ENCODE data around the gene ASPG. TPM values are rescaled to one million over a fixed set of nuclear protein-coding genes. Genes with fewer than 3 reads are reported as not detected.

The ASPG gene
- total and polyA plus RNA-seq, 2 experiments from 2014 or later: 5.9 to 20.3 TPM

DNA sequence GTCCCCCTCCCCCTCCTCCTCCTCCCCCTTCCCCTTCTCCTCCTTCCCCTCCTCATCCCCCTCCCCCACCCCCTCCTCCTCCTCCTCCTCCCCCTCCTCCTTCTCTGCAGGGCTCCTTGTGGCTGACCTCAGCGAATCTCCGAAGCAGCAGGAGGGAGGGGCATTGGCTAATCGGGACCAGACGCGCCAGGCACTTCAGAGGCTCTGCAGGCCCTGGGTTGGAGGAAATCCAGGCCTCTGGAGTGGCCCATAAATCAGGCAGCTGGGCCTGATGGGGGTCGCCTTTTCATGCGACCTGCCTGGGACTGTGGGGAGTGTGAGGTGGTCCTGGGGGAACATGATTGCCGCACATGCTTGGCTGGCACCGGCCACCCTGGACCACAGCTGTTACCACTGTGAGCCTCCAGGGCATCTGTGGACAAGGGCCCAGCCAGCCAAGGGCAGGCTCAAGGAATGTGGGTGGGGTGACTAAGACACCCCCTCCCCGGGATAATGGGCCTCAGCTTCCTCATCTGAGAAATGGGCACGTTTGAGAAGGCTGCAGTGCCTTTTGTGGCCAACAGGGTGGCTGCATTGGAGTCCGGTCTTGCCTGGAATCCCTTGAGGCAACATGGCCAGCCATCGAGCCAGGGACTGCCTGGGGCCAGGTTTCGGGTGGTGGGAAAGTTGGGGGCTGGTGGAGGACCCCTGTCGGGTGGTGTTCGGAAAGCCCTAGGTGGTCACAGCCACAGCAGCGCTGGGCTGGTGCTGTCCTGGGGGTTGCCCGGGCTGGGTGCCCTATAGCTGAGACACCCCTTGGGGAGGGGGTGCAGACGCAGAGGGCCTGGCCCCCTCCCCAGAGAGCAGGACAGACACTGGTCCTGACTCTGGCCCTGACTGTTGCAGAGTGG lies 64.9 kb downstream of the ASPG start:
- Histone ChIP-seq H3K27me3 (no peaks in the 10 kb centered on the region), H3K4me1 (ENCODE audit: insufficient read depth) (peaks cover 26% of the 10 kb centered on the region), H3K27ac (peak overlapping the region; percentile 77), H3K4me2 (peak overlapping the region; percentile 64), H3K36me3 (replicated peaks; ENCODE audit: insufficient read depth, low read depth) (no peaks in the 10 kb centered on the region), H3K9me2 (replicated peaks; ENCODE audit: insufficient read depth) (no peaks in the 10 kb centered on the region), H2AFZ (no peak overlapping the region), H3K79me2 (no peaks in the 10 kb centered on the region), H3K4me3 (no peak overlapping the region), H4K20me1 (ENCODE audit: insufficient read depth, poor library complexity, severe bottlenecking) (no peaks in the 10 kb centered on the region), H3K9me3 (ENCODE audit: low read depth) (no peaks in the 10 kb centered on the region)
- peak; percentile 89 for DNase-seq (ENCODE audit: low spot score)
- TF ChIP-seq, protein P1, sequence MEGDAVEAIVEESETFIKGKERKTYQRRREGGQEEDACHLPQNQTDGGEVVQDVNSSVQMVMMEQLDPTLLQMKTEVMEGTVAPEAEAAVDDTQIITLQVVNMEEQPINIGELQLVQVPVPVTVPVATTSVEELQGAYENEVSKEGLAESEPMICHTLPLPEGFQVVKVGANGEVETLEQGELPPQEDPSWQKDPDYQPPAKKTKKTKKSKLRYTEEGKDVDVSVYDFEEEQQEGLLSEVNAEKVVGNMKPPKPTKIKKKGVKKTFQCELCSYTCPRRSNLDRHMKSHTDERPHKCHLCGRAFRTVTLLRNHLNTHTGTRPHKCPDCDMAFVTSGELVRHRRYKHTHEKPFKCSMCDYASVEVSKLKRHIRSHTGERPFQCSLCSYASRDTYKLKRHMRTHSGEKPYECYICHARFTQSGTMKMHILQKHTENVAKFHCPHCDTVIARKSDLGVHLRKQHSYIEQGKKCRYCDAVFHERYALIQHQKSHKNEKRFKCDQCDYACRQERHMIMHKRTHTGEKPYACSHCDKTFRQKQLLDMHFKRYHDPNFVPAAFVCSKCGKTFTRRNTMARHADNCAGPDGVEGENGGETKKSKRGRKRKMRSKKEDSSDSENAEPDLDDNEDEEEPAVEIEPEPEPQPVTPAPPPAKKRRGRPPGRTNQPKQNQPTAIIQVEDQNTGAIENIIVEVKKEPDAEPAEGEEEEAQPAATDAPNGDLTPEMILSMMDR (IDR thresholded peaks at IDR 0.05; ENCODE audit: poor library complexity): peak; percentile 22
- TF ChIP-seq EZH2phosphoT487 (IDR thresholded peaks at IDR 0.05; ENCODE audit: low read depth, severe bottlenecking, unreplicated experiment): no peak
- WGBS (ENCODE audit: low lambda C conversion rate, missing lambda C conversion rate): 47% methylated on average over 19 of the region's 19 CpGs

DNA sequence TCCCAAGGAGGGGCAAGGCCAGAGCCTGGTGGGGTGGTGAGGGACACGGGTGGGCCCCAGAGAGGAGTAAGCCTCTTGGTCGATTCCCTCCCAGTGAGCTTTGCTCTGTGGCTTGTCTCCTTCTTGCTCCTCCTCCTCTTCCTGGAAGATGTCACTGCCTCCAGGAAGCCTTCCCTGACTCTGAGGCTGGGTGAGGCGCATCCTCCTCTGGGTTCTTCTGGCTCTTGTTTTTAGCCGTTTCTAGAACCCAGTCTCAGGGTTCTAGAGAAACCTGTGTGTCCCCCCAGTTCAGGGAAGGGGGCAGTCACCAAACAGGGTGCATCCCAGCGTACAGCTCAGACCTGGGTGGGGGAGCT lies 65.5 kb downstream of the ASPG start:
- no peaks in the 10 kb centered on the region for H3K27me3 ChIP-seq
- 71% methylated on average over 5 of the region's 5 CpGs for WGBS (ENCODE audit: low lambda C conversion rate, missing lambda C conversion rate)
- TF ChIP-seq, protein P1 (IDR thresholded peaks at IDR 0.05; ENCODE audit: poor library complexity): no peak
- TF ChIP-seq EZH2phosphoT487 (IDR thresholded peaks at IDR 0.05; ENCODE audit: low read depth, severe bottlenecking, unreplicated experiment): no peak
- TF ChIP-seq EZH2 (IDR thresholded peaks at IDR 0.05; ENCODE audit: borderline replicate concordance): no peak
- no peaks in the 10 kb centered on the region for H3K36me3 ChIP-seq (replicated peaks; ENCODE audit: insufficient read depth, low read depth)
- DNase-seq (ENCODE audit: low spot score): no peak
- no peak overlapping the region for H2AFZ ChIP-seq
- H4K20me1 ChIP-seq (ENCODE audit: insufficient read depth, poor library complexity, severe bottlenecking): no peaks in the 10 kb centered on the region
- H3K9me3 ChIP-seq (ENCODE audit: low read depth): no peaks in the 10 kb centered on the region
- H3K27ac ChIP-seq: no peak overlapping the region
- no peaks in the 10 kb centered on the region for H3K9me2 ChIP-seq (replicated peaks; ENCODE audit: insufficient read depth)
- H3K4me1 ChIP-seq (ENCODE audit: insufficient read depth): peaks cover 26% of the 10 kb centered on the region
- no peak overlapping the region for H3K4me2 ChIP-seq
- H3K4me3 ChIP-seq: no peak overlapping the region
- H3K79me2 ChIP-seq: no peaks in the 10 kb centered on the region

DNA sequence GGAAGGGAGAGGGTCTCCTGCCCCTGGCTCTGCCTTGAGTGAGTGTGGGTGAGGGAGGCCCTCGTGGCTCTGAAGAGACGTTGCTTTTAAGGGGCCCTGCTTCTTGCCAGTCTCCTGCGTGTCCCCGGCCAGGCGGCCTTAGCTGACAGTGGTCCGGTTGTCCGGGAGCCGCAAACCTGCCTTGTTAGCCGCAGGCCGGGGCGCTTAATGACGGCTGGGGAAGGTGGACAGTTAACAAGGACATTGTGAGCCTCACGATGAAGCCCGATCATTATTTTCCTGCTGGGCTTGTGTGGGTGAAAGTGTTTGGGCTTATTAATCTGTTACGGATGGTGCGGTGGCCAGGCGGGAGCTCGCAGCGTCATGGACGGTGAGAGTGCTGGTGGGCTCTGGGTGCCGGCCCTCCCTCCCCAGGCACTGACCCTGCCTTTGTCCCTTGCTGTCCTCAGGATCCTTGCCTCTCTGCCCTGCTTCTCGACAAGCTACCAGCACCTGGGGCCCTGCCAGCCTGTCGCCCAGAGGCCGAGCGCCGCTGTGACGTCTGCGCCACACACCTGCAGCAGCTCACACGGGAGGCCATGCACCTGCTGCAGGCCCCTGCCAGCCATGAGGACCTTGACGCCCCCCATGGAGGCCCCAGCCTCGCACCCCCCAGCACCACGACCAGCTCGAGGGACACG lies 66.2 kb downstream of the ASPG start:
- Histone ChIP-seq H3K4me3 (no peak overlapping the region), H3K4me1 (ENCODE audit: insufficient read depth) (peaks cover 26% of the 10 kb centered on the region), H4K20me1 (ENCODE audit: insufficient read depth, poor library complexity, severe bottlenecking) (no peaks in the 10 kb centered on the region), H3K79me2 (no peaks in the 10 kb centered on the region), H3K9me2 (replicated peaks; ENCODE audit: insufficient read depth) (no peaks in the 10 kb centered on the region), H3K36me3 (replicated peaks; ENCODE audit: insufficient read depth, low read depth) (no peaks in the 10 kb centered on the region), H3K9me3 (ENCODE audit: low read depth) (no peaks in the 10 kb centered on the region), H2AFZ (no peak overlapping the region), H3K4me2 (no peak overlapping the region), H3K27me3 (no peaks in the 10 kb centered on the region), H3K27ac (no peak overlapping the region)
- TF ChIP-seq EZH2phosphoT487 (IDR thresholded peaks at IDR 0.05; ENCODE audit: low read depth, severe bottlenecking, unreplicated experiment) (no peak), EZH2 (IDR thresholded peaks at IDR 0.05; ENCODE audit: borderline replicate concordance) (no peak)
- TF ChIP-seq, protein P1 (IDR thresholded peaks at IDR 0.05; ENCODE audit: poor library complexity): no peak
- WGBS (ENCODE audit: low lambda C conversion rate, missing lambda C conversion rate): 84% methylated on average over 30 of the region's 34 CpGs
- no peak for DNase-seq (ENCODE audit: low spot score)

Measured in hepatocyte (in vitro differentiated cells).